ENCODE measurements around the gene MLF2.

Gene MLF2

DNA sequence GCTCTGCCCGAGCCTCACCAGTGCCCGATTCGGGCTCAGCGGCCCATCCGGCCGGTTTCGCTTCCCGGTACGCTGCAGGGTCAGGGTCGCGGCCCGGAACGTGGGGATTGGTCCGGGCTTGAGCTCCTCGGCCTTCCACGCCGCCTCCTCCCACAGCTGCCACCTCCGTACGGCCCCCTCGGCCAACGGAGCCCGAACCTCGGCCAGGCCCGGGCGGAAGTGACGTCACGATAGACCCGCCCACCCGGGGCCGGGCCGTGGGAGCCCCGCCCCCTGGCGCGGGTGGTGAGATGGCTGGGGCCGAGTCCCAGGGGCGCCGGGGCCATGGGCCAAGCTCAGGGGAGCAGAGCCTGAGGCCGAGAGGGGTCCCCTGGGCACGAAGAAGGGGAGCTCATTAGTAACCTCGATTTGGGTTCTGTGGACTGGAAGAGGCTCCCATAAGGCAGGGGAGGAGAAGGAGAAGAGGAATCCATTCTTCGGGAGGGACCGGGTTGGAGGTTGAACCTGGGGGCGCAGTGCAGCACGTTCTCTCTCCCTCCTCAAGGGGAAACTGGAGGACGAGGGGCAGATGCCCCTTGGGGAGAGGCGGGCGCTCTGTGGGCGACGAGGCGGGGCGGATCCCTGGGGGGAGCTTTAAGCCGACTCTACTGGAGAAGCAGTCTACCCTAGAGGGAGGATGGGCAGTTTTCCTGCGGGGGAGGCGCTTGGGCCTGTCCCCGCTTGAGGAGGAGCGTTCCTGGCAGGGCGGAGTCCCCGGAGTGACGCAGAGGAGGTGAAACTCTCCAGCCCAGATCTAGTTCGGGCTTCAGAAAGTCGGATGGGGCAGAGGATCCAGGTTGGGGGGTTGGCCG is at the start of gene MLF2:
Gene MLF2, minus strand, starts transcription at position 221 of the 851 bp plus-strand sequence. CDS start 807 bp downstream, outside the sequence.
- DNase-seq (ENCODE audit: low read depth): peak; percentile 100

DNA sequence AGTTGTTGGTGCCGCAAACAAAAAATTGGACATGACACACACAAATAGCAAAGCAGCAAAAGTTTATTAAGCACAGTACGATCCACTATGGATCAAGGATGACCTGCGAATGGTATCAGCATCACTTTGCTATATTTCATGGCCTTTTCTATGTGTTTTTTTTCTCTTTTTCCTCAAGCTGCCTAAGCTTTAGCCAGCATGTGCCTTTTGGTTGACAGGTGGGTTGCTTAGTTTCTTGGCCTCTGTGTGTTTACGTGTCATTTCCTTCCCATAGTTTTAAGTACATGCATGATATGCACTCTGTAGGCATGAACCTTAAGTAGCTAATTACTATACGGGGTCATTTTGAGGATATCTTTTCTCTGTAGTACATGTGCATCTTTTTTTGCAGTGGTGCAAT is 46.2 kb upstream of the MLF2 start:
- no peak for DNase-seq (ENCODE audit: low read depth)

- DNase-seq (ENCODE audit: low read depth): no peak
Measured at GRCh38 chr12:6796576-6796975, 43.6 kb upstream of the MLF2 start.

DNA sequence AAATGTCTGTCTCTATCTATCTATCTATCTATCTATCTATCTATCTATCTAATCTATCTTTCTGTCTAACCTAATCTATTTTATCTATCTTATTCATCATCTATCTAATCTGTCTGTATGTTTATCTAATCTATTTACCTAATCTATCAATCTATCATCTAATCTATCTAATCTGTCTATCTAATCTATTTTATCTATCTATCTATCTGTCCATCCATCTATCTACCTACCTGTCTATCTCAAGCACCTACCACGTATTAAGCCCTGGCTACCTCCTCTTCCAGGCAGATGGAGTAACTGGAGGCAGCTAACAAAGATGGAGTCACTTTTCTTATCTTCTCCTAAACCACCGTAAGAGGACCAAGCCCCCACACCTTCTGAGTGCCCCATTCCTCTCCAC is 42.1 kb upstream of the MLF2 start:
- DNase-seq (ENCODE audit: low read depth): no peak

- DNase-seq (ENCODE audit: low read depth): peak; percentile 36
Measured at GRCh38 chr12:6792522-6793201, 39.7 kb upstream of the MLF2 start.

- no peak for DNase-seq (ENCODE audit: low read depth)
Measured at GRCh38 chr12:6791931-6792520, 39.1 kb upstream of the MLF2 start.

DNA sequence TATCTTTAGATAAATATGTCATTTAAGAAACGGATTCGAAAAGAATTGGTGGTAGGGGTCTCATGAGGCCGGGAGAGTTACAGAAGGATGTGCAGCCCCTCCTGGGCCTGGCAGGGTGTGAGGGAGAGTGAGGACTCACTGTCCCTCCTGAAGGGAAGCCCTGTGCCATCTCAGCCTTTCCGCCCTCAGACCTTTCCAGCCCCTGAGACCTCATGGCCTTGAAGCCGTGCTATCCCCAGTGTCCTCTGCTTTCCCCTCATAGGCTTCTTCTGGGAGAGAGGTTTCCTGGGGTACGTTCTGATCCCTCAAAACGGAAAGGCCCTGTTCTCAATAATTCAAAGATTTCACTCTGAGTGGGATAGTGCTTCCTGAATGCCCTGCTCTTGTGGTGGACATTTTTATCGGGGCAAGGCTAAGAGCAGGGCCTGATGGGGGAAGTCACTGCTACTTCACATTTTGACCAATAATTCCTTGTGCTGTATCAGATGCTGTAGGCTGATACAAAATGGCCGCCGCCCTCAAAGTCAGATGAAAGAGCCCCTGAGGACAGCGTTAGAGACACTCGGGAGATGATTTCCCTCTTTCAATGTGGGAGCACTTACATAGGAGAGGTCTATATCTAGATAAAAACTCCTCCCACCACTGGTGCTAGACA is 37.7 kb upstream of the MLF2 start:
- no peak for DNase-seq (ENCODE audit: low read depth)

- DNase-seq (ENCODE audit: low read depth): peak; percentile 44
Measured at GRCh38 chr12:6788972-6789924, 36.3 kb upstream of the MLF2 start, which contains the start of gene CD4. CD4 (plus strand) TSS chr12:6789528; CDS start chr12:6800139, 10,611 bp downstream.

DNA sequence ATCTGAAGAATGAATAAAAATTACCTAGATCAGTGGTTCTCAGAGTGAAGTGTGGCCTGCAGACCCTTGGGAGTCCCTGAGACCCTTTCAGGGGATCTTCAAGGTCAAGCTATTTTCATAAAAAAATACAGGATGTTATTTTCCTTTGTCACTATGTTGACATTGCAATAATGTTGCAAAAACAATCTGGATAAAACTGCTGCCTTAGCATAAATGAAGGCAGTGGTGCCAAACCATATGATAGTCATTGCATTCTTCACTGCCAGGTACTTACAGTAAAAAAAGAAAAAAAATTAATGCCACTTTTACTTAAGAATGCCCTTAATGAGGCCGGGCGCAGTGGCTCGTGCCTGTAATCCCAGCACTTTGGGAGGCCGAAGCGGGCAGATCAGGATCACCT is 34.4 kb upstream of the MLF2 start:
- no peak for DNase-seq (ENCODE audit: low read depth)

GRCh38 chr12:6786416-6787094 is 33.6 kb upstream of the MLF2 start:
- no peak for DNase-seq (ENCODE audit: low read depth)

GRCh38 chr12:6784761-6785160 is 31.8 kb upstream of the MLF2 start:
- DNase-seq (ENCODE audit: low read depth): no peak

DNA sequence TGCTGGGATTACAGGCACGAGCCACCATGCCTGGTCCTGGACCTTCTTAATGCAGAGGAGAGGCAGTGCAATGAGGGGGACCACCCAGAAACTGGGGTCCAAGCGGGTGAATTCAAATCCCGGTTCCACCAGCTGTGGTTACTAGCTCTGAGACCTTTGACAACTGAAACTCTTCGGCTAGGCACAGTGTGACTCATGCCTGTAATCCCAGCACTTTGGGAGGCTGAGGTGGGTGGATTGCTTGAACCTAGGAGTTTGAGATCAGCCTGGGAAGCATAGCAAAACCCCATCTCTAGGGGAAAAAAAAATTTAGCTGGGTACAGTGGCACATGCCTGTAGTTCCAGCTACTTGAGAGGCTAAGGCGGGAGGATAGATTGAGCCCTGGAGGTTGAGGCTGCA is 31.4 kb upstream of the MLF2 start:
- no peak for DNase-seq (ENCODE audit: low read depth)

- no peak for DNase-seq (ENCODE audit: low read depth)
Measured at GRCh38 chr12:6783828-6784227, 30.9 kb upstream of the MLF2 start.

GRCh38 chr12:6782850-6783566 is 30.1 kb upstream of the MLF2 start:
- no peak for DNase-seq (ENCODE audit: low read depth)

- no peak for DNase-seq (ENCODE audit: low read depth)
Measured at GRCh38 chr12:6782119-6782518, 29.2 kb upstream of the MLF2 start.

DNA sequence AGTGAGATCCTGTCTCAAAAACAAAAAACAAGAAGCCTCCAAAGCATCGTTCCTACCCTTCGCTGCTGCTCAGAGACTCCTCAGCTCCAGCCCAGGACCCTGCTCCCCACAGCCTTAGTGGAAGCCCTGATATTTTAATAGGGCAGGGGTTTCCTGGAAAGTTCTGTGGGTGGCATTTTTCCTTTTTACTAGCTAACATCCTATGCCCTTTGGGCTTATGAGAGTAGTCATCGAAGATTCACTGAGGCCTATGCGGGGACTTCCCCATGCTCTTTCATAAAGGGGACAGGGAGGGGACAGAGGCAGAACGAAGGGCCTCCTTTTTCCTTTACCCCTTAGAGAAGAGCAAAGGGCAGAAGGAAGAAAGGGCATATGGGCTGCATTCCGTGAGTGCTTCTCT is 27.6 kb upstream of the MLF2 start:
- no peak for DNase-seq (ENCODE audit: low read depth)

GRCh38 chr12:6779708-6780432 is 26.9 kb upstream of the MLF2 start:
- no peak for DNase-seq (ENCODE audit: low read depth)

DNA sequence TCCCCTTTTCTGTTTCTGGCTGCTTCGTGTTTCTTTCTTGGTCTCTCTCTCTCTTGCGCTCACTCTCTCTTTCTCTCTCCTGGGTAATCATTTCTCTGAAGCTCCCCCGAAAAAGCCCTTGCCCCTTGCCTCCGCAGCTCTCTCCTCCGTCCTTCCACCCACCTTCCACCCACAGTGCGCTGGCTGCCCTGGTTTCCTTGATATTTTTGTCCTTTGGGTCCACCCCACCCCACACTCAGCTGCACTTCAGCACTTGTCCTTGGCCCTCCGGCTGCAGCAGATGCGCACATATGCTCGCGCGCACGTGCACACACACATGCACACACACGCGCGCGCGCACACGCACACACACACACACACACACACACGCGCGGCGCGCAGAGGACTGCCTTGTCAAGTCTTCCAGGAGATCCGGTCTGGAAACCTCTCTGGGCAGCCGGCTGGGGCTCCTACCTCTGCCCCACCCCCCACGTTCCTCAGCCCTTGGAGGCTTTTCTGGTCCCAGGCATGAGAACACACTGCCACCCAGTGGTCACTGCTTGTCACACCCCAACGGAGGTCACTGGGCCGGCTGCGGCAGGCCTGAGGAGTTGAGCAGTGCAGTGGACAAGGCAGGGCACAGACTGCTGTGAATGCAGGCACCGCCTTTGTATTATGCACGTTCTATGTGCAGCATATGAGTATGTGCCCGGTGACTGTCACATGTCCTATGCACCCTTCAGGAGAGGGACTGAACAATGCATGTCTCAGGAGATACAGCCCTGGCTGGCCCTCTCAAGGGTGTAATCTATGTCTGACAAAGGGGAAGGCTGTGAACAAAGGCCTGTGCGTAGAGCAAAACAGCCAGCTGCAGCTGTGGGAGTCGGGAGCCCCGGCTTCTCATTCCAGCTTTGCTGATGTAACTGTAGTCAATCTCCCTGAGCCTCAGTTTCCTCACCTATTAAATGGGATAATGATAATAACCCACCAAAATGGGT is 25.9 kb upstream of the MLF2 start:
- DNase-seq (ENCODE audit: low read depth): peak; percentile 95

Data from EH (cell line).